ENCODE results near the gene SMOC1. TPM values are rescaled to one million over a fixed set of nuclear protein-coding genes. Genes with fewer than 3 reads are reported as not detected.

SMOC1 gene
- total RNA-seq, 2 donors from 2014 or later = not detected

DNA sequence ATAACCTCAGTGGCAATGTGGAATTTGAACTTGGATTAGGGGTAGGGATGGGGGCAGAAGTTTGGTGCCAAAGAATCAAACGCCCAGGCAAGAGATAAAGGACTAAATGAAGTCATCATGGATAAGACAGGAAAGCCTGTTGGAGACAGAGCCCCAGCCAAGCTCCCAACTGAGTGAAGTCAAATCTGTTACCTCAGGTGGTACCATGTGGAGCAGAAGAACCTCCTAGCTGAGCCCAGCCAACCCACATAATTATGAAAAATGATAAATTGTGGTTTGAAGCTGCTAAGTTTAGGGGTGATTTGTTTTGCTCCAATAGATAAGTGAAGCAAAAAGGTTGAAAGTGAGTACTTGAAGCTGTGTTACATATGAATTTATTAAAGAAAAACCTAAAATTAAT lies 66.1 kb downstream of the SMOC1 start:
- no peak for ATAC-seq
- Mint-ChIP-seq H3K27me3 (peaks cover 40% of the 10 kb centered on the region), H3K4me3 (no peak overlapping the region), H3K36me3 (ENCODE audit: low read depth) (peaks cover 2% of the 10 kb centered on the region), H3K27ac (no peak overlapping the region), H3K4me1 (no peaks in the 10 kb centered on the region)
- H3K9me3 ChIP-seq (ENCODE audit: control insufficient read depth, low read length, poor library complexity, severe bottlenecking) = peaks cover 3% of the 10 kb centered on the region
- DNase-seq = no peak

GRCh38 chr14:69945912-69946311 lies 66.7 kb downstream of the SMOC1 start:
- peaks cover 36% of the 10 kb centered on the region for H3K27me3 Mint-ChIP-seq
- peaks cover 2% of the 10 kb centered on the region for H3K36me3 Mint-ChIP-seq (ENCODE audit: low read depth)
- H3K9me3 ChIP-seq (ENCODE audit: control insufficient read depth, low read length, poor library complexity, severe bottlenecking) = peaks cover 3% of the 10 kb centered on the region
- H3K4me1 Mint-ChIP-seq = no peaks in the 10 kb centered on the region
- H3K27ac Mint-ChIP-seq = no peak overlapping the region
- ATAC-seq = no peak
- no peak overlapping the region for H3K4me3 Mint-ChIP-seq
- no peak for DNase-seq

GRCh38 chr14:69948351-69948750 lies 69.1 kb downstream of the SMOC1 start:
- ATAC-seq (no peak), DNase-seq (no peak)
- H3K27ac Mint-ChIP-seq = no peak overlapping the region
- no peaks in the 10 kb centered on the region for H3K4me1 Mint-ChIP-seq
- peaks cover 2% of the 10 kb centered on the region for H3K36me3 Mint-ChIP-seq (ENCODE audit: low read depth)
- peaks cover 44% of the 10 kb centered on the region for H3K27me3 Mint-ChIP-seq
- peaks cover 3% of the 10 kb centered on the region for H3K9me3 ChIP-seq (ENCODE audit: control insufficient read depth, low read length, poor library complexity, severe bottlenecking)
- H3K4me3 Mint-ChIP-seq = no peak overlapping the region

- ATAC-seq (no peak), DNase-seq (no peak)
- peaks cover 3% of the 10 kb centered on the region for H3K9me3 ChIP-seq (ENCODE audit: control insufficient read depth, low read length, poor library complexity, severe bottlenecking)
- no peak overlapping the region for H3K27ac Mint-ChIP-seq
- no peaks in the 10 kb centered on the region for H3K4me1 Mint-ChIP-seq
- H3K4me3 Mint-ChIP-seq = no peak overlapping the region
- H3K27me3 Mint-ChIP-seq = peaks cover 64% of the 10 kb centered on the region
- H3K36me3 Mint-ChIP-seq (ENCODE audit: low read depth) = peaks cover 2% of the 10 kb centered on the region
These were observed 72.0 kb downstream of the SMOC1 start for GRCh38 chr14:69951263-69951662.

DNA sequence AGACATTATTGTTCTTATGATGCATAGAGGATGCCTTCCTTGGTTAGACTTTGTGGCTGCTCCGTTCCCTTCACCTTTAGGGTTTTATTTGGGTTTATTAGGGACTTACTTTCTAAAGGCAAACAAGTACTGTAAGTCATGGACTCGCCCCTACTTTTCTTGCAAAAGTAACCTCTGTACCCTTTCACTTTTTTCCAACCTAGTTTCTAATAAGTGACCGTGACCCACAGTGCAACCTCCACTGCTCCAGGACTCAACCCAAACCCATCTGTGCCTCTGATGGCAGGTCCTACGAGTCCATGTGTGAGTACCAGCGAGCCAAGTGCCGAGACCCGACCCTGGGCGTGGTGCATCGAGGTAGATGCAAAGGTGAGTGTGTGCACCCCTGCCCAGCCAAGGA lies 72.7 kb downstream of the SMOC1 start:
- H3K4me3 Mint-ChIP-seq = no peak overlapping the region
- H3K9me3 ChIP-seq (ENCODE audit: control insufficient read depth, low read length, poor library complexity, severe bottlenecking) = peaks cover 3% of the 10 kb centered on the region

DNA sequence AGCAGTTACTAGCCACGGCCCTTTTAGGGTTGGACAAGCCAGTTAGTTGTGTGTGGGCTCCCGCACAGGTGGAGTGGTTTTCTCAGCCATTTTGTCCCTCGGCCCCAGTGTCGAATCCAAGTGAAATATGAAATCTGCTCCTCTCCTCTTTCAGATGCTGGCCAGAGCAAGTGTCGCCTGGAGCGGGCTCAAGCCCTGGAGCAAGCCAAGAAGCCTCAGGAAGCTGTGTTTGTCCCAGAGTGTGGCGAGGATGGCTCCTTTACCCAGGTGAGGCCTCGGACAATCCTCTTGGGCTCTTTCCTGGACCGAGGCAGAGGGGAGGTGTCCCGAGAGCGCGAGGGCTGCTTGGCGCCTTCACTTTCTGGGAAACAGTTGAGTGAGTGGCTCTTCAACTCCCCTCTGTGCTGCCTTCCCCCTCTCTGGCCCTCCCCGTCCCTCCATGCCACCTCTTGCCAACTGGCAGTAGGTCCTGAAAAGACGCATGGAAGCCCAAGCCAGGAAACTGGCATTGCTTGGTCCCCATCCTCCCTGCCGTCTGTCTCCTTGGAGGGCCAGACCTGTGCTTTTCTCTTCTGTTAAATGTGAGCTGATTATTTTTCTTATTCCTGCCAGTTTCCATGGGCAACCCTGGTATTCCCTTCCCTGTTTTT lies 74.2 kb downstream of the SMOC1 start:
- no peak for ATAC-seq
- no peak overlapping the region for H3K4me3 Mint-ChIP-seq
- no peak for DNase-seq
- no peaks in the 10 kb centered on the region for H3K9me3 ChIP-seq (ENCODE audit: control insufficient read depth, low read length, poor library complexity, severe bottlenecking)
- H3K36me3 Mint-ChIP-seq (ENCODE audit: low read depth) = peaks cover 2% of the 10 kb centered on the region
- no peak overlapping the region for H3K27ac Mint-ChIP-seq
- peaks cover 70% of the 10 kb centered on the region for H3K27me3 Mint-ChIP-seq
- H3K4me1 Mint-ChIP-seq = no peaks in the 10 kb centered on the region

More for the DNA sequence above, 72.7 kb downstream of the SMOC1 start:
- ATAC-seq (no peak), DNase-seq (no peak)
- Mint-ChIP-seq H3K27me3 (peaks cover 71% of the 10 kb centered on the region), H3K4me1 (no peaks in the 10 kb centered on the region), H3K36me3 (ENCODE audit: low read depth) (peaks cover 2% of the 10 kb centered on the region), H3K27ac (no peak overlapping the region)

GRCh38 chr14:69955855-69956845 lies 76.9 kb downstream of the SMOC1 start:
- Mint-ChIP-seq H3K4me1 (no peaks in the 10 kb centered on the region), H3K27ac (no peak overlapping the region), H3K4me3 (no peak overlapping the region), H3K27me3 (peaks cover 66% of the 10 kb centered on the region), H3K36me3 (ENCODE audit: low read depth) (no peaks in the 10 kb centered on the region)
- DNase-seq (no peak), ATAC-seq (no peak)
- no peaks in the 10 kb centered on the region for H3K9me3 ChIP-seq (ENCODE audit: control insufficient read depth, low read length, poor library complexity, severe bottlenecking)

- no peaks in the 10 kb centered on the region for H3K9me3 ChIP-seq (ENCODE audit: control insufficient read depth, low read length, poor library complexity, severe bottlenecking)
- no peak for DNase-seq
- no peak for ATAC-seq
- Mint-ChIP-seq H3K4me1 (no peaks in the 10 kb centered on the region), H3K27ac (no peak overlapping the region), H3K36me3 (ENCODE audit: low read depth) (no peaks in the 10 kb centered on the region), H3K27me3 (peaks cover 58% of the 10 kb centered on the region), H3K4me3 (no peak overlapping the region)
These were observed 77.8 kb downstream of the SMOC1 start for GRCh38 chr14:69956970-69957369.

- H3K4me1 Mint-ChIP-seq = no peaks in the 10 kb centered on the region
- H3K36me3 Mint-ChIP-seq (ENCODE audit: low read depth) = no peaks in the 10 kb centered on the region
- H3K9me3 ChIP-seq (ENCODE audit: control insufficient read depth, low read length, poor library complexity, severe bottlenecking) = no peaks in the 10 kb centered on the region
- no peak overlapping the region for H3K4me3 Mint-ChIP-seq
- DNase-seq (no peak), ATAC-seq (no peak)
- H3K27ac Mint-ChIP-seq = no peak overlapping the region
- peaks cover 58% of the 10 kb centered on the region for H3K27me3 Mint-ChIP-seq
These were observed 78.8 kb downstream of the SMOC1 start for GRCh38 chr14:69957986-69958385.

GRCh38 chr14:69959136-69959535 lies 79.9 kb downstream of the SMOC1 start:
- Mint-ChIP-seq H3K4me3 (no peak overlapping the region), H3K27me3 (peaks cover 54% of the 10 kb centered on the region), H3K36me3 (ENCODE audit: low read depth) (no peaks in the 10 kb centered on the region), H3K27ac (no peak overlapping the region), H3K4me1 (no peaks in the 10 kb centered on the region)
- ATAC-seq (no peak), DNase-seq (no peak)
- no peaks in the 10 kb centered on the region for H3K9me3 ChIP-seq (ENCODE audit: control insufficient read depth, low read length, poor library complexity, severe bottlenecking)

GRCh38 chr14:69960296-69960695 lies 81.1 kb downstream of the SMOC1 start:
- Mint-ChIP-seq H3K4me1 (no peaks in the 10 kb centered on the region), H3K36me3 (ENCODE audit: low read depth) (no peaks in the 10 kb centered on the region), H3K4me3 (no peak overlapping the region), H3K27me3 (peaks cover 46% of the 10 kb centered on the region), H3K27ac (no peak overlapping the region)
- ATAC-seq (no peak), DNase-seq (no peak)
- H3K9me3 ChIP-seq (ENCODE audit: control insufficient read depth, low read length, poor library complexity, severe bottlenecking) = no peaks in the 10 kb centered on the region

GRCh38 chr14:69963966-69964365 lies 84.8 kb downstream of the SMOC1 start:
- ATAC-seq (no peak), DNase-seq (no peak)
- Mint-ChIP-seq H3K27ac (no peak overlapping the region), H3K4me1 (no peaks in the 10 kb centered on the region), H3K36me3 (ENCODE audit: low read depth) (no peaks in the 10 kb centered on the region), H3K27me3 (peaks cover 45% of the 10 kb centered on the region), H3K4me3 (no peak overlapping the region)
- no peaks in the 10 kb centered on the region for H3K9me3 ChIP-seq (ENCODE audit: control insufficient read depth, low read length, poor library complexity, severe bottlenecking)

GRCh38 chr14:69964841-69965240 lies 85.6 kb downstream of the SMOC1 start:
- Mint-ChIP-seq H3K27ac (no peak overlapping the region), H3K27me3 (peaks cover 44% of the 10 kb centered on the region), H3K4me1 (no peaks in the 10 kb centered on the region), H3K36me3 (ENCODE audit: low read depth) (no peaks in the 10 kb centered on the region), H3K4me3 (no peak overlapping the region)
- no peak for DNase-seq
- H3K9me3 ChIP-seq (ENCODE audit: control insufficient read depth, low read length, poor library complexity, severe bottlenecking) = no peaks in the 10 kb centered on the region
- no peak for ATAC-seq

Data from T-helper 17 cell (primary cell).